Middle frontal gyrus (tissue), 1 donor: ENCODE data around the gene ABCF2.

Experiments used
- DNase-seq: peaks from one replicate; pipeline ENCODE4 v3.0.0-alpha.2; 2015; ENCODE audit warnings: low spot score; ENCODE audit errors: extremely low spot score

The ABCF2 gene

DNA sequence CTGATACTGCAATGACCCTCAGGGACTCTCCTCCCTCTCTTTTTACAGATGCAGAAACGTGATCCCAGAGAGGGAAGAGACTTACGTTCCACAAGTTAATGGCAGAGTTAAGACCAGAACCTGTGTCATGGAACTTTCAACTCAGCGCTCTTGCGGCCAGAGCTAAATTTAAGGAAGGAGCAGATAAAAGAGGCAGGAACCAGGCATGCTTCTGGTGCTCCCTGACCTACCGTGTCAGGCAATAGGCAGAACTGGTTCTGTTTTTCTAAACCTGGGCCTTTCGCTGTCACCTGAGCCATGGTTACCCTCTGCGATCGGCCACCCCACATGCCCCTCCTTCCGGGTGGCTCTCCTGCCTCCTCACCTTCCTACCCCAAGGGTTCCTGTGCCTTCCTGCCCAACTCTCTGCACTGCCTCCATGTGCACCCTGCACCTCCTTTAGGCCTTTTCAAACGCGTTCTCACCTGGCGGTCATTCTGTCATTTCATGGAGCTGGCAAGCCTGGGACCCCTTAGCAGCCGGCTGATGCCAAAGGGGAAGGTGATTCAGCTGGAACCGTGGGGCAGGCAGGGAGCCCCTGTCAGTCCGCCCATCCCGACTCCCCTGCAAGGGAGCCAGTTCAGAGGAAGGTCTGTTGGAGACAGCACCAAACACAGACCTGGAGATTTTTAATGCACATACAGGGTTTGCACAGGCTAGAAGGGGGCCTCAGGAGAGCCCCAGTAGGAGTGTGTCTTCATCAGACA is 51.8 kb downstream of the ABCF2 start:
- no peak for DNase-seq

DNA sequence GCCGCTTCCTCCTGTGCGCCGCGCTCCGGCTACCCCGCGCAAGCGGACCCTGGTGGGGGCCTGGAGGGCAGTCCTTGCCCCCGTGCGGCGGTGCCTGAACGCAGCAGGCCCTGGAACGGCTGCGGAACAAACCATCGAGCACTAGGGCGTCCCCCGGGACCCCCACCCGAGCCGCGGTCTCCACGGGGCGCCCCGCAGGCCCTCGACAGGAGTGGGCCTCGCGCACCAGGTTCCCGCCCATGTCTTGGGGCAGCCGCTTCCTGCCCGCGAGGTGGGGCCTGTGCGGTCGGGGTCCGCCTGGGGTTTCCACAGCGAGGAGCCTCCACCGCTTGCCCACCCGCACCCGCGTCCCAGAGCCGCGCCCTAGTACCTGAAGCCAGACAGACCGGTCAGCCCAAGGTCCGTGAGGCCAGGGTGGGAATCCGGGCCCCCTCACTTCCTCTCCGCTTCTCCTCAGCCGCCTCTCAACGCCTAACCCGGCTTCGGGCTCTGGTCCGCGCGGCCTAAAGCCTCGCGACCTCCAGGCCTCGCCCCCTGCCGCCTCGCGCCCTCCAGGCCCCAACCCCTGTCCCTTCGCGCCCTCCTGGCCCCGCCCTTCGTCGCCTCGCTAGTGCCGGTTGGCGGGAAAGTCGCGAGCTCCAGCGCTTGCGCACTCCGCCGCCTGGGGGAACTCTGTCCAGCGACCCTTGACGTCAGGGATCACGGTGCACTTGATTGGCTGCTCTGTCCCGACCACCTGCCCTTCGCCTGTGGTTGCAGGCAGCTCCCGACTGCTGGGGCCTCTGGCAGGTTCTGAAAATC is 52.6 kb downstream of the ABCF2 start:
- no peak for DNase-seq

DNA sequence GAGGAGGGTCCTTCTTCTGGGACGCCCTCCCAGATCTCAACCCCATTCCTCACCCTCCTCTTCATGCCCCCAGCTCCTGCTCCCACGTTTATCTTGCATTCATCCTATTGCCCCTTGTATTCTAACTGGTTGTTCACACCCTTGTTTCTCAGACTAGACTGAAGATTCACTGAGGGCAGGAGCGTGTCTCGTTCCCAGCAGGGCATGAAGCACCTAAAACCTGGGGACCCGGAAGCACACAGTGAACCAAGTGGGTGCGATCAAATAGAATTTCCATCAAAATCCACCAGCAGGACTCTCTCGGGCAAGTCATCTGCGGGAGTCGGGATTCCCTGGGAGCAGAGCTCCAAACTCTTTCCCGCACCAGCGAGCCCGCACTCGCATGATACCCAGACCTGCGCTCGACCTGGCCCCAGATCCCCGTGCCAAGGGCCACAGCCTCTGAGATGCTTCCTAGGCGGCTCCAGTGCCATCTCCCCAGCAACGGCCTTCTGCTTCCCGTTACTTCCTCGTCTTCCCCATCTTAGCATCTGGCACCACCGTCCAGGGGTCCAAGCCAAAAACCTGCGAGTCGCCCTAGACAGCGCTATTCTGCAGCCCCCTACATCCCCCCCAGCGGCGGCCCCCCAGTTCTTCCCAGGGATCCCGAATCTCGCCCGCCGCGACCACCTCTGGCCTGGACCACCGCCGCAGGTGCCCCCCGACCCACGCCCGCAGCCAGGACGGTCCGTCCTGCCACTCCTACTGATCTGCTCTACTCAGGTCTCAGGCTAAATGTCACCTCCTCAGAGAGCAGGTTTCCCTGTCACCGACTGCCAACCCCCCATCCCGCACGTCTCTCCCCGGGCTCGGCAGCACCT is 53.4 kb downstream of the ABCF2 start:
- DNase-seq, result no peak

DNA sequence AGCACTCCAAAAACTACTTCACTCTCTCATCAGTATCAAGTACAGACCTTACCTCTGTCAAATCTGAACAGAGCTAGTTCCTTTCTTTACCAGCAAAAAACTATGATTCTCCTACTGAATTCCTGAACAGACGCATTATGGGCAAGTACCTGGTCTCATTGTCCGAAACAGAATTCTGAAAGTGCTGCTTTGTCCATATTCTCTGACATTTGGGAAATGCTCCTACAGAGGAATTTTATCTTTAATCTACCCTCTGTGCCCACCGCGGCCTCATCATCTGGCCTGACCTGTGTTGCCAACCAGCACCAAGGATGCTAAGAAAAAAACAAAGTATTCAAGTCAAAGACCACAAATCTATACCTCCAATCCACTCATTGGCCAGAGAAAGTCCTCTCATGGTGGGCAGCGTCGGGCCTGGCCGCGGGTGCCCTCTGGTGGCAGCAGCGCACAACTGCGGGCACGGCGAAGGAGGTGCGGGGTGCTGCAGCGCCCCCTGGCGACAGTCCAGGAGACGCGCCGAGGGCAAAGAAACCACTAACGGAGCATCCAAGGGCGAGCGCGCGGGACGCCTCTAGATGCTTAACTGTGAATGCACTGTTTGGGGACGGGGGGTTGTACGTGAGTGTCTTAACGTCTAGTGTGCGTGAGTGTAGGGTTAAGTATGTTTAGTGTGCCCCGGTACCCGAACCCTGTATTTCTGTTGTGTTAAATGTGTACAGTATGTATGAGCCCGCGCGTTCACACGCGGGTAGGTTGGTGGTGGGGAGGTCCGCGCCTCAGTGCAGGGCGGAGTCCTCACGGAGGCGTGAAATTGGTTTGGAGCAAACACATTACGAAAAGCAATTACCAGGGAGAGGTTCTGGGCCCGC is 54.5 kb downstream of the ABCF2 start:
- peak; percentile 76 for DNase-seq

DNA sequence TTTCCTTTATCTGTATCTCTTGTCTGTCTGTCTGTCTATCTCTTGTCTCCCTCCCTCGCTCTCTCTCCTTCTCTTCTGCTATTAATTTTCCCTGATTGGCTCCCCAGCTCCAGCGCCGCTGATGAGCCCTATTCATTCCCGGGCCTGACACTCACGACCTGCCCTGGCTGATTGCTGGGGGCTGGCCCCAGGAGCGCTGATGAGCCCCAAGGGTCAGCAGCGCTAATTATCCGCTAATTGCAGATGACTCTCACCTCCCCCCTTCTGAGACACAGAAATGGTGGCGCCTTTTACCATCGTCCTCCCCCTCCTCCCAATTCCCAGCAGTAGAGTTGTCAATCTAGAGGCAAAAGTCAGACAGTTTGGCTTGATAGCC is 58.2 kb downstream of the ABCF2 start:
- no peak for DNase-seq

DNA sequence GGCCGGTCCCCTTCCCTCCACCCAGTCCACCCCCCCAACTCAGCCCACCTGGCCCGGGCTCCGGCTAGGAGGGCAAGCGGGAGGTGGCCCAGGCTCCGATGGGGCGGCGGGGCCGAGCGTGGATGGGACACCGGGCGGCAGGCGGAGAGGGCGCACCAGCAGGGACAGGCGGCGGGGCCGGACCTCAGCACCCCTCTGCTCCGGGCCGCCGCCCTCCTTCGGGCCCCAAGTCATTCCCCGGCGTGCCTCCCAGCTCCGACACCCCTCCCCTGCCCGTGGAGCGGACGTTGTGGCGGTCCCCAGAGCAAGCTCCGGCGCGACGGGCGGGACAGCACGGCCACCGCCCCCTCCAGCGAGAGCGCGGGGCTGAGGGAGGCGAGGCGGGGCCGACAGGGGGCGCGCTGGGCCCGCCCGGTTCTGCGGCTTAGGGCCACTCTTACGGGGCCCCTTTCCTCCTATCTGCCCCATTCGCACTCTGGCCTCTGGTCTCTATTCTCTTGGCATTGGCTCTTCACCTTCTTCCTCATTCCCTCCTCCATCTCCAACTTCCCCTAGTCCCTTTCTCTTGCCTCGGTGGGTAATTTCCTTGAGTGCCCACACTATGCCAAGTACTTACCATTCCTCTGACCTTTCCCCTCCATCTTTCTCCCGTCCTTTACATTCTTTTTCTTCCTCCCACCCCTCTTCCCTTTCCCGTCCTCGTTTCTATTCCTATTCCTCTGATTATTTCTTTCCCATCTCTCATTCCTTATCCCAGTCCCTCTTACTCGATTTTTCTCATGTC is 58.8 kb downstream of the ABCF2 start:
- DNase-seq, result no peak

DNA sequence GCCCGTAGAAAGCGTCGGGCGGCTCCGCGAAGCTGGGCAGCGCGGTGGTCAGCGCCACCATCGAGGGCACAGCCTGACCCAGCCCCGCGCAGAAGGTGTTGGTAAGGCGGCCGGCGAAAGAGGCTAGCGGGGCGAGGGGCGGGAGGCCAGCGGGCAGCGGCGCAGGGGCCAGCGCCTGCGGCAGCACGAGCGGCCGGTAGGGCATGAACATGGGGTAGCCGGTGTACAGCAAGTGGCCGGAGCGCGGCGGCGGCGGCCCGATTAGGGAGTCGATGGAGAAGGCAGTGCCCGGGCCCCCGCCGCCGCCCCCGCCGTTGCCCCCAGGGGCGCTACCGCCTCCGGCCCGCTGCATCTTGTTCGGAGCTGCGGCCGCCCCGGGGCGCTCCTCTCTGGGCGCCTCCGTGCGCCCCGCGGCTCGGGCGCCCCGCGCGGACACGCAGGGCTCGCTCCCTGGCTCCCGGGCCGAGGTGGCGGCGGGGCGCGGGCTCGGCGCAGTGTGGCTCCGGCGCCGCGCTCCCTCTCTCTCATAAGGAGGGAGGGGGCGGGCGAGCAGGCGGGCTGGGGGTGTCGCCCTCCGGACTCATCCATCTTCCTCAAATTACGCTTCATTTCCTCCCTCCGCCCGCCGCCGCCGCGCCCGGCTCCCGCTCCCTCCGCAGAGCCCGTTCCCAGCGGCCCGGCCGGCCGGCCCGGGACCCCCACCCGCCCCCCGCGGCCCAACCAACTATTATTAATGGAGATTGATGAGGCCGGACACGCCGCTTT is 59.6 kb downstream of the ABCF2 start, which contains the start of gene GBX1:
TSS of gene GBX1 (minus strand) at position 498 of the 765 bp plus-strand sequence. CDS start at position 352, 146 bp downstream.
- no peak for DNase-seq

DNA sequence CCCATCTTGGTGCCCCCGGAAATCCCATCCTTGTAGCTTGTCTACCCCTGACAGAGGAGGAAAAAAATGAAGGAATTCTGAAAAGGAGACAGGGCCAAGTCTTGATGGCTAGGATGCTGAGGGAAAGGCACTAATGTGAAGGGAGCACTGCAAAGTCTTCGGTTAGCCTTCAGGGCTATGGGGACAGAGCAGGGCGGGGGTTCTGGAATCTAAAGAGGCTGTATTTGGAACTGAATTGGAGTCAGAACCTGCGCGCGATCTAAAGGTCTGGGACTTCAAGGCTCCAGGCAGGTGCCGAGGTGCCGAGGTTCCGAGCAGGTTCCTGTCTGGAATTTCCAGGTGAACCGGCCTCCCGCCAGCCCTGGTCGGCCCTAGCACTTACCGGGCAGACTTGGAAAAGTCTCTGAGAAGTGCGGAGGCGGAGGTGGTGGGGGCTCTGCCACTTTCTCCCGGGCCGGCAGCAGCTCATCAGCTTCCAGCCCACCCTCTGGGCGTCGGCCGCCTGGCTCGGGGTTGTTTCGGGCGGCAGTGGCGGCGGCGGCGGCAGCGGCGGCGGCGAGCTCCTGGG is 60.3 kb downstream of the ABCF2 start:
- no peak for DNase-seq
